GM23338 (cell line): ENCODE data around the gene RIPK1. TPM values are rescaled to one million over a fixed set of nuclear protein-coding genes. Genes with fewer than 3 reads are reported as not detected.

Experiments used
- polyA plus RNA-seq: library from polyadenylated mRNA; unstranded; fragments of >200 nt; fragmentation: Nextera tagmentation; extraction: Ambion mirVana; gene quantifications from 2 replicates; pipeline ENCODE4 v1.2.1, GENCODE V29; 2016
- small RNA-seq: library from RNA; depleted of rRNA; stranded (forward); fragments of <200 nt; gene quantifications from one replicate; pipeline ENCODE3, GENCODE V24; 2014; ENCODE audit warnings: low replicate concordance
- total RNA-seq: library from RNA; depleted of rRNA; stranded (reverse); fragments of >200 nt; shearing (Covaris generic); gene quantifications from 2 replicates; pipeline ENCODE4 v1.2.3, GENCODE V29; 2014; rRNA removed

The RIPK1 gene
- total and polyA plus RNA-seq, 2 experiments from 2014 or later, result 5.7 to 19.4 TPM

Small RNA genes within 50 kb of the gene (small RNA-seq; reads per million reads assigned to genes)
- gene AL133351.4 (not detected), gene RNA5SP201 (not detected)

Other genes starting within 250 kb of the RIPK1 start
- gene SERPINB1, start 226.6 kb upstream of the RIPK1 start, total RNA-seq, result 5.6 and 8.4 TPM in 2 replicates
- gene SERPINB1, start 226.6 kb upstream of the RIPK1 start, polyA plus RNA-seq, result 6.5 and 7.2 TPM in 2 replicates
- 65.0 and 71.3 TPM in 2 replicates for gene SERPINB9, start 165.2 kb upstream of the RIPK1 start, total RNA-seq
- gene SERPINB9, start 165.2 kb upstream of the RIPK1 start, polyA plus RNA-seq, result 46.6 and 47.4 TPM in 2 replicates
- gene SERPINB6, start 96.9 kb upstream of the RIPK1 start, total RNA-seq, result 37.6 and 38.5 TPM in 2 replicates
- gene SERPINB6, start 96.9 kb upstream of the RIPK1 start, polyA plus RNA-seq, result 25.9 and 26.0 TPM in 2 replicates
- gene NQO2, start 68.6 kb upstream of the RIPK1 start, total RNA-seq, result 117 and 125 TPM in 2 replicates
- 159 and 173 TPM in 2 replicates for gene NQO2, start 68.6 kb upstream of the RIPK1 start, polyA plus RNA-seq
- gene BPHL, start 50.2 kb downstream of the RIPK1 start, total RNA-seq, result 22.8 and 29.2 TPM in 2 replicates
- gene BPHL, start 50.2 kb downstream of the RIPK1 start, polyA plus RNA-seq, result 38.4 and 45.5 TPM in 2 replicates
- gene TUBB2A, start 89.0 kb downstream of the RIPK1 start, total RNA-seq, result 376 and 407 TPM in 2 replicates
- 286 and 305 TPM in 2 replicates for gene TUBB2A, start 89.0 kb downstream of the RIPK1 start, polyA plus RNA-seq
- gene TUBB2B, start 159.2 kb downstream of the RIPK1 start, total RNA-seq, result 794 and 802 TPM in 2 replicates
- gene TUBB2B, start 159.2 kb downstream of the RIPK1 start, polyA plus RNA-seq, result 355 and 376 TPM in 2 replicates
- gene PSMG4, start 190.5 kb downstream of the RIPK1 start, total RNA-seq, result 30.6 and 37.2 TPM in 2 replicates
- gene PSMG4, start 190.5 kb downstream of the RIPK1 start, polyA plus RNA-seq, result 168 and 180 TPM in 2 replicates